HepG2 (cell line): ENCODE results near the gene SMIM22. TPM values are rescaled to one million over a fixed set of nuclear protein-coding genes. Genes with fewer than 3 reads are reported as not detected.

Experiments
- FUBP1 ChIP-seq: sonication (generic); formaldehyde crosslinking; IDR thresholded peaks from 2 replicates; pipeline ENCODE4 v1.5.1; 2020; ENCODE audit warnings: missing genetic modification reagents, mild to moderate bottlenecking, borderline replicate concordance
- GMEB1 ChIP-seq: sonication (generic); formaldehyde crosslinking; IDR thresholded peaks from 2 replicates; pipeline ENCODE4 v1.5.1; 2020; ENCODE audit warnings: missing genetic modification reagents, mild to moderate bottlenecking, borderline replicate concordance
- HIVEP1 ChIP-seq: sonication (generic); formaldehyde crosslinking; IDR thresholded peaks from 2 replicates; pipeline ENCODE4 v1.4.0; 2020; ENCODE audit warnings: mild to moderate bottlenecking, missing genetic modification reagents
- POLR2G ChIP-seq: fragments of 200-400 bp; formaldehyde crosslinking; IDR thresholded peaks from 2 replicates; pipeline ENCODE4 v1.6.1; 2018; ENCODE audit warnings: mild to moderate bottlenecking, low read depth, low read length, moderate library complexity
- SKIL ChIP-seq: sonication (generic); formaldehyde crosslinking; IDR thresholded peaks from 2 replicates; pipeline ENCODE4 v1.8.0; 2022; ENCODE audit warnings: missing genetic modification reagents, mild to moderate bottlenecking, moderate library complexity, borderline replicate concordance
- SNAPC5 ChIP-seq: sonication (generic); formaldehyde crosslinking; IDR thresholded peaks from 2 replicates; pipeline ENCODE4 v1.8.1; 2023; ENCODE audit warnings: mild to moderate bottlenecking, missing genetic modification reagents, borderline replicate concordance
- TBP ChIP-seq: sonication (generic); formaldehyde crosslinking; IDR thresholded peaks from 2 replicates; pipeline ENCODE4 v1.5.0; 2020; ENCODE audit warnings: missing genetic modification reagents
- ZNF180 ChIP-seq: sonication (generic); formaldehyde crosslinking; IDR thresholded peaks from 2 replicates; pipeline ENCODE4 v1.4.0; 2020; ENCODE audit warnings: low read depth, missing genetic modification reagents, borderline replicate concordance
- ZNF225 ChIP-seq: sonication (generic); formaldehyde crosslinking; IDR thresholded peaks from 2 replicates; pipeline ENCODE4 v1.4.0; 2020; ENCODE audit warnings: mild to moderate bottlenecking, missing genetic modification reagents
- ZNF280B ChIP-seq: sonication (generic); formaldehyde crosslinking; IDR thresholded peaks from 2 replicates; pipeline ENCODE4 v1.5.0; 2020; ENCODE audit warnings: missing genetic modification reagents, mild to moderate bottlenecking, borderline replicate concordance
- ZNF281 ChIP-seq: sonication (generic); formaldehyde crosslinking; IDR thresholded peaks from 2 replicates; pipeline ENCODE4 v1.4.0; 2020; ENCODE audit warnings: missing genetic modification reagents, borderline replicate concordance
- ZNF337 ChIP-seq: sonication (generic); formaldehyde crosslinking; IDR thresholded peaks from 2 replicates; pipeline ENCODE4 v1.5.1; 2020; ENCODE audit warnings: missing genetic modification reagents, low read depth, mild to moderate bottlenecking, borderline replicate concordance
- ZNF367 ChIP-seq: sonication (generic); formaldehyde crosslinking; IDR thresholded peaks from 2 replicates; pipeline ENCODE4 v1.4.0; 2020; ENCODE audit warnings: missing genetic modification reagents, borderline replicate concordance
- ZNF564 ChIP-seq: sonication (generic); formaldehyde crosslinking; IDR thresholded peaks from 2 replicates; pipeline ENCODE4 v1.8.1; 2023; ENCODE audit warnings: mild to moderate bottlenecking, missing genetic modification reagents
- ZNF768 ChIP-seq: sonication (generic); formaldehyde crosslinking; IDR thresholded peaks from 2 replicates; pipeline ENCODE4 v1.4.0; 2020; ENCODE audit warnings: missing genetic modification reagents
- ZNF839 ChIP-seq: sonication (generic); formaldehyde crosslinking; IDR thresholded peaks from 2 replicates; pipeline ENCODE4 v1.4.0; 2020; ENCODE audit warnings: missing genetic modification reagents, mild to moderate bottlenecking, borderline replicate concordance
- ZSCAN30 ChIP-seq: sonication (generic); formaldehyde crosslinking; IDR thresholded peaks from 2 replicates; pipeline ENCODE4 v1.5.0; 2020; ENCODE audit warnings: mild to moderate bottlenecking, missing genetic modification reagents
- polyA plus RNA-seq, 8 experiments: library from polyadenylated mRNA; depleted of rRNA in 3 of 8; stranded (reverse) in 7 of 8; unstranded in 1 of 8; fragments of >200 nt; fragmentation: Illumina TruSeq in 4 of 8; extraction: Trizol in 4 of 8; gene quantifications; 2 replicates each; pipeline versions ENCODE4 v1.2.1 to v1.2.3, GENCODE V29; 2011 to 2016; ENCODE audit warnings: low read depth in 4 of 8, missing spikeins in 1 of 8, mixed read lengths in 1 of 8; ENCODE audit not compliant: insufficient read depth in 1 of 8
- total RNA-seq, 5 experiments: library from RNA; depleted of rRNA; stranded (reverse); fragments of >200 nt; fragmentation: Illumina TruSeq; extraction: Trizol; gene quantifications; 2 replicates each; pipeline ENCODE4 v1.2.3, GENCODE V29; 2016; ENCODE audit warnings: low read depth in 1 of 5

The SMIM22 gene
- total and polyA plus RNA-seq, 2 of the 13 experiments (the other 11 are each of a cell fraction or from before 2014, with no cell fraction given), result not detected

GRCh38 chr16:4768549-4769305 lies 26.4 kb upstream of the SMIM22 start (continued):
- TF ChIP-seq ZNF281 (CRISPR knock-in tag) (no peak; the same call in 1 of the 2 replicates), ZNF839 (CRISPR knock-in tag) (no peak), SNAPC5 (CRISPR knock-in tag) (no peak), HIVEP1 (CRISPR knock-in tag) (no peak), ZNF280B (CRISPR knock-in tag) (peak; percentile 34; the same call in 1 of the 2 replicates), ZNF564 (CRISPR knock-in tag) (0 out of 2 replicates have a peak, but pooled peaks have one; percentile 35), ZNF225 (CRISPR knock-in tag) (no peak), ZNF180 (CRISPR knock-in tag) (no peak), POLR2G (peak; percentile 88), FUBP1 (no peak), ZNF367 (no peak), SKIL (CRISPR knock-in tag) (no peak), ZNF337 (CRISPR knock-in tag) (no peak), TBP (CRISPR knock-in tag) (no peak), ZNF768 (CRISPR knock-in tag) (no peak), GMEB1 (CRISPR knock-in tag) (peak; percentile 91; the same call in 1 of the 2 replicates), ZSCAN30 (CRISPR knock-in tag) (no peak)
